Measurements from ENCODE around the gene SUGCT. TPM values are rescaled to one million over a fixed set of nuclear protein-coding genes. Genes with fewer than 3 reads are reported as not detected.

Gene SUGCT
- total RNA-seq, 1 donor from 2014 or later = 11.9 TPM

GRCh38 chr7:40348126-40348728 lies 213.4 kb downstream of the SUGCT start:
- Mint-ChIP-seq H3K27ac (ENCODE audit: unreplicated experiment) (no peak overlapping the region), H3K4me1 (ENCODE audit: unreplicated experiment) (peaks cover 2% of the 10 kb centered on the region), H3K27me3 (ENCODE audit: unreplicated experiment) (no peaks in the 10 kb centered on the region), H3K4me3 (ENCODE audit: unreplicated experiment) (no peak overlapping the region), H3K36me3 (ENCODE audit: unreplicated experiment) (no peaks in the 10 kb centered on the region), H3K9me3 (ENCODE audit: unreplicated experiment) (no peaks in the 10 kb centered on the region)
- no peak for DNase-seq (ENCODE audit: extremely low spot score, unreplicated experiment)
- TF ChIP-seq CTCF (IDR thresholded peaks at IDR 0.05) = no peak

GRCh38 chr7:40350100-40350499 lies 215.3 kb downstream of the SUGCT start:
- Mint-ChIP-seq H3K36me3 (ENCODE audit: unreplicated experiment) (no peaks in the 10 kb centered on the region), H3K4me1 (ENCODE audit: unreplicated experiment) (peaks cover 5% of the 10 kb centered on the region), H3K27me3 (ENCODE audit: unreplicated experiment) (no peaks in the 10 kb centered on the region), H3K4me3 (ENCODE audit: unreplicated experiment) (no peak overlapping the region), H3K27ac (ENCODE audit: unreplicated experiment) (no peak overlapping the region), H3K9me3 (ENCODE audit: unreplicated experiment) (no peaks in the 10 kb centered on the region)
- no peak for DNase-seq (ENCODE audit: extremely low spot score, unreplicated experiment)
- TF ChIP-seq CTCF (IDR thresholded peaks at IDR 0.05) = no peak

GRCh38 chr7:40354711-40355110 lies 219.9 kb downstream of the SUGCT start:
- Mint-ChIP-seq H3K4me3 (ENCODE audit: unreplicated experiment) (no peak overlapping the region), H3K27ac (ENCODE audit: unreplicated experiment) (no peak overlapping the region), H3K27me3 (ENCODE audit: unreplicated experiment) (no peaks in the 10 kb centered on the region), H3K9me3 (ENCODE audit: unreplicated experiment) (no peaks in the 10 kb centered on the region), H3K36me3 (ENCODE audit: unreplicated experiment) (no peaks in the 10 kb centered on the region), H3K4me1 (ENCODE audit: unreplicated experiment) (peaks cover 14% of the 10 kb centered on the region)
- TF ChIP-seq CTCF (IDR thresholded peaks at IDR 0.05) = no peak
- no peak for DNase-seq (ENCODE audit: extremely low spot score, unreplicated experiment)

GRCh38 chr7:40356312-40356711 lies 221.5 kb downstream of the SUGCT start:
- H3K4me3 Mint-ChIP-seq (ENCODE audit: unreplicated experiment) = no peak overlapping the region
- peaks cover 14% of the 10 kb centered on the region for H3K4me1 Mint-ChIP-seq (ENCODE audit: unreplicated experiment)
- no peaks in the 10 kb centered on the region for H3K9me3 Mint-ChIP-seq (ENCODE audit: unreplicated experiment)
- no peaks in the 10 kb centered on the region for H3K27me3 Mint-ChIP-seq (ENCODE audit: unreplicated experiment)
- no peak for DNase-seq (ENCODE audit: extremely low spot score, unreplicated experiment)
- peak overlapping the region; percentile 38 for H3K27ac Mint-ChIP-seq (ENCODE audit: unreplicated experiment)
- no peak for TF ChIP-seq CTCF (IDR thresholded peaks at IDR 0.05)
- H3K36me3 Mint-ChIP-seq (ENCODE audit: unreplicated experiment) = no peaks in the 10 kb centered on the region

GRCh38 chr7:40356871-40357709 lies 222.3 kb downstream of the SUGCT start:
- Mint-ChIP-seq H3K27me3 (ENCODE audit: unreplicated experiment) (no peaks in the 10 kb centered on the region), H3K4me1 (ENCODE audit: unreplicated experiment) (peaks cover 14% of the 10 kb centered on the region), H3K9me3 (ENCODE audit: unreplicated experiment) (no peaks in the 10 kb centered on the region), H3K4me3 (ENCODE audit: unreplicated experiment) (no peak overlapping the region), H3K27ac (ENCODE audit: unreplicated experiment) (peak overlapping the region; percentile 38), H3K36me3 (ENCODE audit: unreplicated experiment) (no peaks in the 10 kb centered on the region)
- no peak for DNase-seq (ENCODE audit: extremely low spot score, unreplicated experiment)
- no peak for TF ChIP-seq CTCF (IDR thresholded peaks at IDR 0.05)

Measured in osteocyte (in vitro differentiated cells).